GM12873 (cell line): Measurements from ENCODE around the gene RDH8.

Experiments
- TF ChIP-seq, protein P1 (sequence below): IDR thresholded peaks from 2 replicates; pipeline ENCODE4 v1.5.1; 2012; ENCODE audit warnings: low read depth, mild to moderate bottlenecking, moderate library complexity, low read length, control low read depth; ENCODE audit not compliant: insufficient read depth; ENCODE audit errors: missing control alignments

RDH8 gene

DNA sequence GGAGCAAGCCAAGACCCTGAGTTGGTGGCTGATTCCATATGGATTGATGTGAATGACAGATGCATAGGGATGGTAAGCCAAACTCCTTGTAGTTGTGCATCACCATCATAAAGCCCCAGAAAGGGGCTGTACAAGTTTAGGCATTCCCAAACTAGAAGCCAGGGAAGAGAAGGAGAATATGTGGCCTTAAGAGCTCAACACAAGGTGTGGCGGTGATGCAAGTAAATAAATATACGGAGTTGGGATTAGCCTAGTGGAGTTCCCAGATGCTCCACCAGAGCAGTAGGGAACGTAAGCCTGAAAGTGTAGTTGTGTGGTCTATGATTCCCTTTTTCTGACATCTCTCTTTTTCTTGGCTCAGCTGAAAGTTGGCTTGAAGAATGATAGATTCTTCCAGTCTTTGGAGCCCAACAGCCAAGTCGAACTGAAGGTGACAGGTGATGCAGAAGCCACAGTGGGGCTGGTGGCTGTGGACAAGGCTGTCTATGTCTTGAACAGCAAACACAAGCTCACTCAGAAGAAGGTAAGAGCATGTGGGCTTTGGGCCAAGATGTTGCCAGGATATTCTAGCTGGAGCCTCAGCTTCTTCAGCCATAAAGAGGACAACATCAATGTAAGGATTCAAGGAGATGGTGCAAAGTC lies 30.1 kb downstream of the RDH8 start:
- TF ChIP-seq, protein P1, sequence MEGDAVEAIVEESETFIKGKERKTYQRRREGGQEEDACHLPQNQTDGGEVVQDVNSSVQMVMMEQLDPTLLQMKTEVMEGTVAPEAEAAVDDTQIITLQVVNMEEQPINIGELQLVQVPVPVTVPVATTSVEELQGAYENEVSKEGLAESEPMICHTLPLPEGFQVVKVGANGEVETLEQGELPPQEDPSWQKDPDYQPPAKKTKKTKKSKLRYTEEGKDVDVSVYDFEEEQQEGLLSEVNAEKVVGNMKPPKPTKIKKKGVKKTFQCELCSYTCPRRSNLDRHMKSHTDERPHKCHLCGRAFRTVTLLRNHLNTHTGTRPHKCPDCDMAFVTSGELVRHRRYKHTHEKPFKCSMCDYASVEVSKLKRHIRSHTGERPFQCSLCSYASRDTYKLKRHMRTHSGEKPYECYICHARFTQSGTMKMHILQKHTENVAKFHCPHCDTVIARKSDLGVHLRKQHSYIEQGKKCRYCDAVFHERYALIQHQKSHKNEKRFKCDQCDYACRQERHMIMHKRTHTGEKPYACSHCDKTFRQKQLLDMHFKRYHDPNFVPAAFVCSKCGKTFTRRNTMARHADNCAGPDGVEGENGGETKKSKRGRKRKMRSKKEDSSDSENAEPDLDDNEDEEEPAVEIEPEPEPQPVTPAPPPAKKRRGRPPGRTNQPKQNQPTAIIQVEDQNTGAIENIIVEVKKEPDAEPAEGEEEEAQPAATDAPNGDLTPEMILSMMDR = no peak

DNA sequence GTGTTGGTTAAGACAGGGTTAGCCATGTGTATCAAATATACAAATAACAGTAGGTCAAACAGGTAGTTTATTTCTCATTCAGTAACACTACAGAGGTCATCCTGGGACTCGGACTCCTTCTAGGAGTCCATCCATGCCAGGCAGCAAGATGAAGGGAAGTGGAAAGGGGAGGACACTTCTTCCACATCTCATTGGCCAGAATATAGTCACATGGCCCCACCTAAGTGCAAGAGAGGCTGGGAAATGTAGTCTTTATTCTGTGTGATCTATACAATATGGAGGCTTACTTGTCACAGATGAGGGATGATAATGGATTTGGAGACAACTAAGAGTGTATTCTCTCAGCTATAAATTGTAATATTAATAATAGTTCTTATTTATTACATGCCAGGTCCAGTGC lies 31.1 kb downstream of the RDH8 start:
- TF ChIP-seq, protein P1 = no peak

DNA sequence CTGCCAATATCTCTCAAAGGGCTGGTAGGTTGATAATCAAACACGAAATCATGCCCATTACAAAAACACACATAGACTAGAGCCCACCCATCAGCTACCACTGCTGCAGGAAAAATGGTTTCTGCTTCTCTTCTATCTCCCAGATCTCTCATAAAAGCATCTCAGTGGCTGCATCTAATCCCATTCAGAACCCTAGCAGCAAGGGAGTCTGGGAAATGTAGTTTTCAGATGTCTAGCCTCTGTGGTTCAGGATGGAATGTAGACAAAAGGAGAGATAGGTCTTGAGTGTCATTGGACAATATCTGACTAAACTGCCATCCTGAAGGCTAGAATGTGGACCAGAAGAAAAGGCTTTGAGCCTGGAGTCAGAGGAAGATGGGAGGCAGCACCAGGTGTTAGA lies 32.1 kb downstream of the RDH8 start:
- TF ChIP-seq, protein P1 = no peak

DNA sequence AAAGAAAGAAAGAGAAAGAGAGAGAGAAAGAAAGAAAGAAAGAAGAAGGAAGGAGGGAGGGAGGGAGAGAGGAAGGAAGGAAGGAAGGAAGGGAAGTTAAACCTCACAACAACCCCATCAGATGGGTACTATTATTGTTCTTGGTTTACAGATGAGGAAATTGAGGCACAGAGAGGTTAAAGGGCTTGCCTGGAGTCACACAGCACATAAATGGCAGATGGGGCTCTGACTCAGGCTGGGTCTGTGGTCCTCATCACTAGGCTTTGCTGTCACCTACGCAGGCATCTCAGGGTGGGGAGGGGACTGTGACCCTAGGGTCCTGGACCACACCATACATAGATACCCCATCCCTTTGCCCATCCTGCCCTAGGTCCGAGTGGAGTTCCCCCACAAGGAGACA lies 36.3 kb downstream of the RDH8 start:
- TF ChIP-seq, protein P1 = no peak

DNA sequence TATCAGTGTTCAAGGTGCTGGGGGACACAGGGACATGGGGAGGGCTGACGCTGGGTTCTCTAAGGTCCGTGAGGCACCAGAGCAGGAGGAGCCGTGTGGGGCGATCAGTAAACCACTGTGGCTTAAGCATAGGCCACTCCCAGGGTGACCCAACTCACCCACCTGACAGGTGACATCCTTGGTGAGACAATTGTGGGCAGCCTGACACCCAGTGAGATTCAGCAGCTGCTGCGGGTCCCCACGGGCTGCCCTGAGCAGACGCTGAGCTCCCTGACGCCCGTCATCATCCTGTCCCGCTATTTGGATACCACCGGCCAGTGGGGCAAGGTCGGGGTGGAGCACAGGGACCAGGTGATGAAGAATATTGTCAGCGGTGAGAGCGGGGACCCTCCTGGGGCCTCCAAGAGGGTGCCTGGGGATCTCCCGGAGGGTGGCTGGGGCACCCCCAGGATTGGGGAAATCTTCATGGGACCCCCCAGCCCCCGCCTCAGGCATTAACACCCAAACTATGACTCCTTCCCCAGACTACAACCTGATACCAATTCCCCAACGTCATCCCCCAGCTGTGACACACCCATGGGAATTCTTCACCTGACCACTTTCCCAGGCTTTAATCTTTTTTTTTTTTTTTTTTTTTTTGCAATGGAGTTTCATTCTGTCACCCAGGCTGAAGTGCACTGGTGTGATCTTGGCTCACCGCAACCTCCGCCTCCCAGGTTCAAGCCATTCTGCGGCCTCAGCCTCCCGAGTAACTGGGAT lies 39.5 kb downstream of the RDH8 start:
- TF ChIP-seq, protein P1 = no peak

DNA sequence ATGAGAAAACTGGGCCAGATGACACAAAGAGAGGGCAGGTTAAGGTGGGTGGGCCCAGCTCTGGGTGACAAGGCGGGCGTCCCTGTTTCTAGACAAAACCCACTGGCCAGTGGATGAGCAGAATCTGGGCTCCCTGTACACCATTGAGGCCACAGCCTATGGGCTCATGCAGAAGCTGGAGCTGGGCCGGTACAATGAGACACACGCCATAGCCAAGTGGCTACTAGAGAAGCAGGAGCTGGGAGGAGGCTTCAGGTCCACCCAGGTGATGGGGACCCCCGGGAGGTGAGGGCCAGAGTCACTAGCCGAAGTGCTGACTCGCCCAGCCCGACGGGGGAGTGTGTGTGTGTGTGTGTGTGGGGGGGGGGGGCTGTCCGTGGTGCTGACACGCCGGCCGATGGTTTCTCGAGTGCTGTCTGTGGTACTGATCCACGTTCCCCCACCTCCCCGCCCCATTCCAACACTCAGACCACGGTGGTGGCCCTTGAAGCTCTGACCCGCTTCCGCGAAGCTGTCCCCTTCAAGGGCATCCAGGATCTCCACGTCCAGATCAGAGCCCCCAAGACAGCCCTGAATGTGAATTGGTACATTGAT lies 48.5 kb downstream of the RDH8 start:
- TF ChIP-seq, protein P1 = no peak

DNA sequence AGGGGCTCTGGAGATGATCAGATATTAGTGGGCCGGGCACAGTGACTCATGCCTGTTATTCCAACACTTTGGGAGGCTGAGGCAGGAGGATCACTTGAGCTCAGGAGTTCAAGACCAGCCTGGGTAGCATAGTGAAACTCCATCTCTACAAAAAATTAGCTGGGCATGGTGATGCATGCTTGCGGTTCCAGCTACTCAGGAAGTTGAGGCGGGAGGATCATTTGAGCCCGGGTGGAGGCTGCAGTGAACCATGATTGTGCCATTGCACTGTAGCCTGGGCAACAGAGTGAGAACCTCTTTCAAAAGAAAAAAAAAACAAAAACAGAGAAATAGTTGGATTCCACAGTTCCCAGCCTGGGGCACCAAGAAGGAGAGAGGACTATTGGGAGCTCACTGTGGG lies 54.9 kb downstream of the RDH8 start:
- TF ChIP-seq, protein P1 = no peak
